ENCODE measurements around the gene LRIG1.

The LRIG1 gene

DNA sequence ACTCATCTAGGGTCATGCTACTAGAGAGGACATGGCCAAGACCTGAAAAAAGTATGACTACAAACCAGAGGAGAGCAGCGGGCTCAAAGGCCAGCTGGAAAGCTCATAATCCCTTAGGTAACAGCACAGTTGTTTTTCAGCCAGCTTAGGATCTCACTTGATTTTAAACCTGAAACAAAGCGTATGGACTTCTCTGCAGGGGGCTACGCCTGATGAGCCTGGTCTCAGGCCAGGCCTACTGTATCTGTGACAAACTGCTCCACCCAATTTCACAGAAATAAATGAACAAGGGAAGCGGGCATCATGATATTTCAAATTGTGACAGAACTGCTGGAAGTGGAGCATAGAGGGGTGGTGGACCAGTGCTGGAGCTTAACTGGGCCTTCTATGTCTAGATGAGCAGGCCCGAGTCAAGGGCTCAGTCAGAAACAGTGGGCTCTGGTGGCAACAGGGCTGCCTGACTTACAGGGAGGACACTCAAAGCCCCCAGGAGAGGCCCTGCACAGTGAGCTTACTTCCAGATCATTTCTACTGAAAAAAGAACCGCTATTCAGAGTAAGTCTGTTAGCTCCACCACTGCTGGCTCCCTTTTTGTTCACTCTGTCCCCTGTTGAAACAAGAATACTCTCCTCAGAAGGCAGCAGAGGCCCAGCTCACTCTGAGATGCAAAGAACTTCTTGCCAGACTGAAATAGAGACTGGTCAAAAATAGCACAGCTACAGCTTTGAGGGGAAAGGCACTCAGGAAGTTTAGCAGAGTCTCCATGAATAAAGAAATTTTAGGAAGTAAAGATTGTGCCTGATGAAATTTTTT lies 47.0 kb downstream of the LRIG1 start:
- TF ChIP-seq, protein P1, sequence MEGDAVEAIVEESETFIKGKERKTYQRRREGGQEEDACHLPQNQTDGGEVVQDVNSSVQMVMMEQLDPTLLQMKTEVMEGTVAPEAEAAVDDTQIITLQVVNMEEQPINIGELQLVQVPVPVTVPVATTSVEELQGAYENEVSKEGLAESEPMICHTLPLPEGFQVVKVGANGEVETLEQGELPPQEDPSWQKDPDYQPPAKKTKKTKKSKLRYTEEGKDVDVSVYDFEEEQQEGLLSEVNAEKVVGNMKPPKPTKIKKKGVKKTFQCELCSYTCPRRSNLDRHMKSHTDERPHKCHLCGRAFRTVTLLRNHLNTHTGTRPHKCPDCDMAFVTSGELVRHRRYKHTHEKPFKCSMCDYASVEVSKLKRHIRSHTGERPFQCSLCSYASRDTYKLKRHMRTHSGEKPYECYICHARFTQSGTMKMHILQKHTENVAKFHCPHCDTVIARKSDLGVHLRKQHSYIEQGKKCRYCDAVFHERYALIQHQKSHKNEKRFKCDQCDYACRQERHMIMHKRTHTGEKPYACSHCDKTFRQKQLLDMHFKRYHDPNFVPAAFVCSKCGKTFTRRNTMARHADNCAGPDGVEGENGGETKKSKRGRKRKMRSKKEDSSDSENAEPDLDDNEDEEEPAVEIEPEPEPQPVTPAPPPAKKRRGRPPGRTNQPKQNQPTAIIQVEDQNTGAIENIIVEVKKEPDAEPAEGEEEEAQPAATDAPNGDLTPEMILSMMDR (IDR thresholded peaks at IDR 0.05; ENCODE audit: low read depth, low read length): no peak
- TF ChIP-seq EZH2phosphoT487 (IDR thresholded peaks at IDR 0.05; ENCODE audit: low read depth): no peak
- Histone ChIP-seq H3K36me3 (replicated peaks; ENCODE audit: low read depth, low read length) (peaks cover 44% of the 10 kb centered on the region), H3K9ac (ENCODE audit: low read length) (no peak overlapping the region), H4K20me1 (ENCODE audit: insufficient read depth, low read length) (no peaks in the 10 kb centered on the region), H3K27me3 (ENCODE audit: low read depth, low read length) (no peaks in the 10 kb centered on the region), H3K4me2 (ENCODE audit: low read length) (no peak overlapping the region), H3K27ac (ENCODE audit: low read length) (no peak overlapping the region), H3K4me1 (ENCODE audit: low read length) (peaks cover 21% of the 10 kb centered on the region), H3K79me2 (ENCODE audit: low read length) (peaks cover 11% of the 10 kb centered on the region), H2AFZ (ENCODE audit: low read depth, low read length) (no peak overlapping the region), H3K9me3 (ENCODE audit: insufficient read depth, low read length) (no peaks in the 10 kb centered on the region), H3K4me3 (ENCODE audit: low read length) (no peak overlapping the region)

DNA sequence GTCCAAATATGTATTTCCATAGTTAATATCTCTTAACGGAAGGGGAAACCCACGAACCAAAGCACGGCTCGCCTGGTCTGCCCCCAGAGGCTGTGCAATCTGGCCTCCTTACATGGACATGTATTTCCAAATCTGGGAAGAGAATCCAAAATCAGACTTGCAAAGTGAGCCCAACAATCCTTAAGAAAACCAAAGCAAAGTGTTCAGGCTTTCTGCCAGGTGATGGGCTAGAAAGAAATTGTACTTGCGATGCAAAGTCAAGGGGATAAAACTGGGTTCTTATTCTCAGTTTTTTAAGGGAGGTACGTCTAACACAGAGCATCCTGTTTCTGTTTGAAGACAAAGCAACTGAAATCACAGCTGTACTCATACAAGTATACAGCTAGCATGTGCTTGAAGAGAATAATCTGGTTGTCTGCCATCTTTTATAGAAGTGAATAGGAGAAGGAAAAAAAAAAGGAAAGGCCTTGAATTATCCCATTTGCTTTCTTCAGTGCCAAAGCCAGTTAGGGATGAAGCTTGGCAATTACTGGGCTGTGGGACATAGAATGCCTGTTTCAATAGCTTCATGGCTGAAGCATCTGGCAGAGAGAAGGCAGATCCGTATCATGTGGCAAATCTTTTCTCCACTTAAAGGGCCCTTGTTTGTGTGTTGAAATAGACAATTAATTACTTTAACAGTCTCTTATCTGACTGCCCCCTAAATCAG lies 48.4 kb downstream of the LRIG1 start:
- Histone ChIP-seq H3K27ac (ENCODE audit: low read length) (no peak overlapping the region), H3K79me2 (ENCODE audit: low read length) (peaks cover 20% of the 10 kb centered on the region), H2AFZ (ENCODE audit: low read depth, low read length) (no peak overlapping the region), H3K36me3 (replicated peaks; ENCODE audit: low read depth, low read length) (peaks cover 54% of the 10 kb centered on the region), H3K27me3 (ENCODE audit: low read depth, low read length) (no peaks in the 10 kb centered on the region), H3K4me3 (ENCODE audit: low read length) (no peak overlapping the region), H3K4me2 (ENCODE audit: low read length) (no peak overlapping the region), H3K4me1 (ENCODE audit: low read length) (peaks cover 32% of the 10 kb centered on the region), H3K9me3 (ENCODE audit: insufficient read depth, low read length) (no peaks in the 10 kb centered on the region), H3K9ac (ENCODE audit: low read length) (no peak overlapping the region), H4K20me1 (ENCODE audit: insufficient read depth, low read length) (no peaks in the 10 kb centered on the region)
- TF ChIP-seq, protein P1 (IDR thresholded peaks at IDR 0.05; ENCODE audit: low read depth, low read length): no peak
- TF ChIP-seq EZH2phosphoT487 (IDR thresholded peaks at IDR 0.05; ENCODE audit: low read depth): no peak

DNA sequence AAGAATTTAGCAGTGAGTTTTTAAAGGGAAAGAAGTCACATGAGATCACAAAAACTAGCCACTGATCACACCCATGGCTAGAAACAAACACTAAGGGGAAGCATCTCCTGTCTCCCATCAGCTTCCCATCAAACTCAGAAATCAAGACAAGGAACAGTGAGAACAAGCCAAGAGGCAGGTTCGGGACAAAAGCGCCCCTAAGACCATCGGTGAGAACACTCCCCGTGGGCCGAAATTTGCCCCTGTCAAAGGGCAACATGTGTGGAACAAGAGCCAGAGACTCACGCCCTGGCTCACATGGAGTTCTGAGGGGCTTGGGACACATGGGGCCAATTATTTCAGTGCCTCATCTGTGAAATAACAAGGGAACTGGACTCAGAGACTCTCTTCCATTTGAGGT lies 49.1 kb downstream of the LRIG1 start:
- no peak overlapping the region for H3K4me3 ChIP-seq (ENCODE audit: low read length)
- peaks cover 32% of the 10 kb centered on the region for H3K4me1 ChIP-seq (ENCODE audit: low read length)
- peaks cover 23% of the 10 kb centered on the region for H3K79me2 ChIP-seq (ENCODE audit: low read length)
- no peaks in the 10 kb centered on the region for H3K27me3 ChIP-seq (ENCODE audit: low read depth, low read length)
- H3K36me3 ChIP-seq (replicated peaks; ENCODE audit: low read depth, low read length): peaks cover 50% of the 10 kb centered on the region
- TF ChIP-seq EZH2phosphoT487 (IDR thresholded peaks at IDR 0.05; ENCODE audit: low read depth): no peak
- TF ChIP-seq, protein P1 (IDR thresholded peaks at IDR 0.05; ENCODE audit: low read depth, low read length): no peak
- no peaks in the 10 kb centered on the region for H4K20me1 ChIP-seq (ENCODE audit: insufficient read depth, low read length)
- no peak overlapping the region for H2AFZ ChIP-seq (ENCODE audit: low read depth, low read length)
- no peaks in the 10 kb centered on the region for H3K9me3 ChIP-seq (ENCODE audit: insufficient read depth, low read length)
- no peak overlapping the region for H3K9ac ChIP-seq (ENCODE audit: low read length)
- H3K27ac ChIP-seq (ENCODE audit: low read length): no peak overlapping the region
- H3K4me2 ChIP-seq (ENCODE audit: low read length): no peak overlapping the region

DNA sequence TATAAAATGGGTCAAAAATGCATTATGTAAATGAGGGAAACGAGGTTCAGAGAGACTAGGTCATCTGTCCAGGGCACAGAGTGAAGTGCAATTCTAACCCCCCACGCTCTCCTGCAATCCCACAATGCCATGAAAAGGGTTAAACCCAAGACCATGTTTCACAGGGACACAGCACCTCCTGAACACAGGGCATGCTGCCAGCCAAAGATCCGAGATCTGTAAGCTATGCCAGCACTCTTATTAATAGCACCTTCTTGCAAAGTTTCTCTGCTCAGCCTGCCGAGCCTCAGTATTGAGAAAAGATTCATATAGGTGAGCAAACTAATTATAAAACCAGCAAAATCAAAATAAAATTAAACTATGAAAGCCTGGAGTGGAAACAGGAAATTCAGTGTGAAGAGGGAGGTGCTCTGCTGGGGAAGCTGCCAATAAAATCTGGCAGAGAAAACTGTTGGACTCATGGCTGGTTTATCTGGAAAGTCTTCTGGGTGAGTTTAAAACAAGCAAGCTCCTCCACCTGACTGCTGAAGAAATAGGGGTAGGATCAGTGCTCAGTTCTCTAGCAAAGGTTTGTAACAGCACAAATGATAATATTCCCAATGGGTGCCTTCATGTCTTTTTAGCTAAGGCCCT lies 50.3 kb downstream of the LRIG1 start:
- Histone ChIP-seq H3K27ac (ENCODE audit: low read length) (peak overlapping the region; percentile 85), H3K79me2 (ENCODE audit: low read length) (peaks cover 23% of the 10 kb centered on the region), H3K4me3 (ENCODE audit: low read length) (no peak overlapping the region), H3K9me3 (ENCODE audit: insufficient read depth, low read length) (no peaks in the 10 kb centered on the region), H4K20me1 (ENCODE audit: insufficient read depth, low read length) (no peaks in the 10 kb centered on the region), H3K4me1 (ENCODE audit: low read length) (peaks cover 32% of the 10 kb centered on the region), H3K9ac (ENCODE audit: low read length) (peak overlapping the region; percentile 42; the same call in 1 of the 2 replicates), H3K36me3 (replicated peaks; ENCODE audit: low read depth, low read length) (peaks cover 46% of the 10 kb centered on the region), H3K27me3 (ENCODE audit: low read depth, low read length) (no peaks in the 10 kb centered on the region), H2AFZ (ENCODE audit: low read depth, low read length) (no peak overlapping the region), H3K4me2 (ENCODE audit: low read length) (peak overlapping the region; percentile 75; the same call in 1 of the 2 replicates)
- no peak for TF ChIP-seq EZH2phosphoT487 (IDR thresholded peaks at IDR 0.05; ENCODE audit: low read depth)
- TF ChIP-seq, protein P1 (IDR thresholded peaks at IDR 0.05; ENCODE audit: low read depth, low read length): no peak

Measured in OCI-LY3 (cell line).